ENCODE results near the gene ADAM8.

DNA sequence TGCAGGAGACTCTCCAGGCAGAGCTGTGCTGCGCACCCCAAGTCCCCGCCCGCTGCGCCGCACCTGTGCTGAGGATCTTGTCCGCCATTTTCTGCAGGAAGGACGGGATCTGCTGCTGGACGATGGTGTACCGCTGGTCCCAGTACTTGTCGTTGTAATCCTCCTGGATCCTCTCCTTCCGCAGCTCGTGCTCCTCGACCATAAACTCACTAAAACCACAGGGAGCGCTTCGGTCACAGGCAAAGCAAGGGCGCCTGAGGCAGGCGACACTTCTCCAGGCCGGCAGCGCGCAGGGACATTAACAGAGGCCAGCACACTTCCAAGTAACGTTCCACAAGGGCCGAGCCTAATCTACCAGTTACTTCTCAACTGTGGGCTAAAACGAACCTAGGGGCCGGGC, 13.1 kb upstream of the ADAM8 start:
- TF ChIP-seq CEBPB (IDR thresholded peaks at IDR 0.05; ENCODE audit: low read depth, low read length): no peak
- no peak for TF ChIP-seq CTCF (conservative IDR thresholded peaks at IDR 0.05; ENCODE audit: low read depth, low read length)
- no peak for TF ChIP-seq MXI1 (IDR thresholded peaks at IDR 0.05; ENCODE audit: borderline replicate concordance, low read depth, low read length)
- no peak for TF ChIP-seq BHLHE40 (IDR thresholded peaks at IDR 0.05; ENCODE audit: low read depth, low read length)
- TF ChIP-seq POLR2A (IDR thresholded peaks at IDR 0.05; ENCODE audit: low read depth, low read length): no peak
- no peak for TF ChIP-seq RFX5 (IDR thresholded peaks at IDR 0.05; ENCODE audit: low read depth, low read length)
- TF ChIP-seq SMC3 (IDR thresholded peaks at IDR 0.05; ENCODE audit: low read depth, low read length): no peak
- TF ChIP-seq MAFK (IDR thresholded peaks at IDR 0.05; ENCODE audit: low read depth, low read length): no peak
